GM19372 (cell line): ENCODE measurements around the gene SSR4.

Experiments
- ATAC-seq: cut with Tn5 transposase; IDR thresholded peaks from one replicate; pipeline ENCODE4 v1.9.1; 2021; ENCODE audit warnings: mild to moderate bottlenecking, low read depth, moderate library complexity; ENCODE audit not compliant: unreplicated experiment

SSR4 gene

GRCh38 chrX:153828308-153828707 is 33.8 kb downstream of the SSR4 start:
- ATAC-seq, result no peak

GRCh38 chrX:153828723-153829548 is 34.5 kb downstream of the SSR4 start:
- ATAC-seq, result no peak

DNA sequence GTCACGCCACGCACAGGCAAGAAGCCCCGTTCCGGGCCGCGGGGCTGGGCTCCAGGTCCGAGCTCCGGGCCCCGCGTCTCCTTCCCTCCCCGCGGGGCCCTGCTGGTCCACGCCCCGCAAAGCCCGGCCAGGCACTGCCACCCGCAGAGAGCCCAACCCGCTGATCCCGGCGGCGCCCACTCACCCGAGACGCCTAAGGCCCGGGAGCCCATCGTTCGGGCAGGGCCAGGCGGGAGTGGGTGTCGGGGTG is 35.0 kb downstream of the SSR4 start:
- no peak for ATAC-seq

DNA sequence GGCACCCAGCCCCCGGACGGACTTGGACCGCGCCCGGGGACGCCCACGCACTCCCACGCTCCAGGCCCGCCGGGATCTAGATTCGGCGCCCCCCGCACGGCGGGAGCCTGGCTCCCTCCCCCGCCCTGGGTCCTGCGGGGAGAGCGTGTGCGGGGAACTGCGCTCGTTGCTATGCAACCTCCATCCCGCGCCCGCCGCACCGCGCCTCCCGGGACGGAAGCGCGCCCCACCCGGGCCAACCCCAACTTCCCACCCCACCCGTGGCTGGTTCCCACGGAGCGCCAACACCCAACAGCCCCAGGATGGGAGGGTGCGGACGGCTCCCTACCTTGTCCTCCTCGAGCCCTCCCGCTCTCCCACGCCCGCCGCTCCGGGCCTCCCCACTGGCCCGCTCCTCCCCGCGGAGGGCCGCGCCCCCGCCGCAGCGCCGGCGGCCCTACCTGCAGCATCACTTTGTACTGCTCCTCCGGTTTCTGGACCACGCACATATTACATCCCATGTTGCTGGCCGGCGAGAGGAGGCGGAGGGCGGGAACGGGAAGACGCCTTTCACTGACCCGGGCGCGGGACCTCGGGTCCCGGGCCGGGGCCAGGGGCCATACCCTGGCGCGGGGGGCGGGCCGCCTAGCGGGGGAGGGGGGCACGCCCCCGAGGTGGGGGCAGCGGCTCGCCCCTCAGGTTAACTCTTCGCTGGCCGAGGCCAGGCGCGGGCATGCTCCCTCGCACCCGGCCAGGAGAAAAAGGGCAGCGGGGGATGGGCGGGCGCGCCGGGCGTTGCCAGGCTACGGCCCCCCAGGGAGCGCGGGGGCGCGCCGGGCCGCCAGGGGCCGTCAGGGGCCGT is 35.6 kb downstream of the SSR4 start, which contains the start of gene PDZD4:
Gene PDZD4, minus strand, starts transcription at position 746 of the 841 bp plus-strand sequence. Its CDS starts 246 bp downstream, at position 500.
- ATAC-seq, result no peak

DNA sequence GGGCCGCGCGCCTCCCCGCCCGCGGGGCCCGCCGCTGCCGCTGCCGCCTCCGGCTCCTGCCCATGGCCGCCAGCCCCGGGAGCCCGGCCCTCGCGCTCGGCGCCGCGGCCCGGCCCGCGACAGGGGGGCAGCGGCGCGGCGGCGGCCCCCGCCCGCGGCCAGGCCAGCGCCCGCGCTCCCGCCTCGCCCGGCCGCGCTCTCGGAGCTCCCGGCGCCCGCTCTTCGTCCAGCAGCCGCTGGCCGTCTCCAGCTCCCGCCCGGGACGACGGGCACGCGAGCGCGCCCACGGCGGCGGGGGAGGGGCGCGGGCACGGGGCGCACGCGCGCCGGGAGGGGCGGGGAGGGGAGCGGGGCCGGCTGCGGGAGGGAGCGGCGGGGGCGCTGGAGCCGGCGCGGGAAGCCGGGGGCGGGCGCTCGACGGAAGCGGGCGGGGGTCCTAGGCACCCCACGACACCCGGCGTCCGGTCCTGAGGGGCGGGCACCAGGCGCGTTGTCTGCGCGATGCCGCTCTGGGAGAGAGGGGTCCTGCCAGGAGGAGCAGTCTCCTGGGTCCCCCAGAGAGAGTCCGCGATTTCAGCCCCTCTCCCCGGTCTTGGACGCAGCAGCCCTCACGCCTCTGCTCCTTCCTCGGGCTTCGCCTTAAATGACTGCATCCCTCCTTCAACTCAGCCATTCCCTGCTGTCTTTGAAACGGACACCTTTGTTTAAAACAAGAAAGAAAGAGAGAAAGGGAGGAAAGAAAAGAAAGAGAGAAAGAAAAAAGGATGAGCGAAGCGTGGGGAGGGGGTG is 36.4 kb downstream of the SSR4 start:
- no peak for ATAC-seq

- ATAC-seq, result no peak
Measured at GRCh38 chrX:153831429-153832150, 37.1 kb downstream of the SSR4 start.

DNA sequence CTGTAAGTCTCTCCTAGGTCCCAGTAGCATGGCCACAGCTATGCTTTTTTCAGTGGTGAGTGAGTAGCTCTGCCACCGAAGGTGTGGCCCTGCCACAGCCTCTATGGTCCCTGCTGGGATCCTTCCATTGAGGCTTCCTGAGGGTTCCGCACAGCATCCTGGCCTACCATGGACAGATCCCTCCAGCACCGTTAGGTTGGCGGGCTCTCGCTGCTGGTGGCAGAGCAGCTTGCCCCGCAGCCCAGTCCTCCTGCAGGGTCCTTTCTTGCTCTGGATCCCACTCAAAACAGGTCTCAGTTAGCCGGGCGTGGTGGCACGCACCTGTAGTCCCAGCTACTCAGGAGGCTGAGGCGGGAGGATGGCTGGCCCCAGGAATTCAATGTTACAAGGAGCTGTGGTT is 38.3 kb downstream of the SSR4 start:
- ATAC-seq, result no peak

- no peak for ATAC-seq
Measured at GRCh38 chrX:153836921-153837320, 42.5 kb downstream of the SSR4 start.

- ATAC-seq, result no peak
Measured at GRCh38 chrX:153844509-153845082, 50.1 kb downstream of the SSR4 start.

DNA sequence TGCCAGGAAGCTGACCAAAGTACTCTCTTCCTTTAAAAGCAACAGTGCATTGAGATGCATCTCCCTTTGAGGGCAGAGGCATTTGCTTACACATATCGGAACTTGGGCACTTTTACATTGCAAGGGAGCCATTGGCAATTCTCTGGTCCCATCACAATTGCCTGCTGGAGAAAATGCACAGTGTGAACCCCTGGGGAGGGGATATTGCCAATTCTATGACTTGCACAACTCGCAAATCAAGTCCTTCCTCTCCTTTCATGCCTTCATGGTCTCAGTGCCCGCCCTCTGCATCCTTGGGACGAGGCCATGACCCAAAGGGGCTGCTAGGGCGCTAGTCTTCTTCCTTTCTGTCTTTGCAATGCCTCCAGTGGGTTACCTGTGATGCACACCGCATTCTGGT is 50.7 kb downstream of the SSR4 start:
- no peak for ATAC-seq

GRCh38 chrX:153845842-153846241 is 51.4 kb downstream of the SSR4 start:
- no peak for ATAC-seq
